Subcutaneous abdominal adipose tissue (tissue), 5 donors: ENCODE results near the gene OCA2.
"Not testable (repeated sequence)": the region's sequence is repeated elsewhere in the genome, so short reads cannot be mapped to it uniquely, and the experiment has no call there.

ENCODE experiments used
- H3K27ac ChIP-seq: one replicate; pipeline ENCODE4 v1.7.0; 2013; ENCODE audit warnings: low read depth, mild to moderate bottlenecking, inconsistent platforms, low read length, moderate library complexity
- H3K27me3 ChIP-seq, 5 donors: one replicate each; pipeline ENCODE4 v1.7.0; 2013; ENCODE audit warnings: low read length in 5 of 5, inconsistent platforms in 1 of 5; ENCODE audit not compliant: control insufficient read depth in 5 of 5, insufficient read depth in 4 of 5
- H3K36me3 ChIP-seq, 5 donors: one replicate each; pipeline ENCODE4 v1.7.0; 2013; ENCODE audit warnings: low read length in 5 of 5; ENCODE audit not compliant: control insufficient read depth in 5 of 5, insufficient read depth in 5 of 5
- H3K4me1 ChIP-seq, 5 donors: one replicate each; pipeline ENCODE4 v1.7.0; 2013; ENCODE audit warnings: low read length in 5 of 5, mild to moderate bottlenecking in 3 of 5, moderate library complexity in 1 of 5; ENCODE audit not compliant: control insufficient read depth in 5 of 5, insufficient read depth in 5 of 5
- H3K4me3 ChIP-seq, 5 donors: one replicate each; pipeline ENCODE4 v1.7.0; 2013; ENCODE audit warnings: low read length in 5 of 5, low read depth in 1 of 5
- H3K9ac ChIP-seq, 5 donors: one replicate each; pipeline ENCODE4 v1.7.0; 2013; ENCODE audit warnings: low read length in 5 of 5, mild to moderate bottlenecking in 4 of 5, moderate library complexity in 3 of 5
- H3K9me3 ChIP-seq, 5 donors: one replicate each; pipeline ENCODE4 v1.7.0; 2013; ENCODE audit warnings: low read length in 5 of 5; ENCODE audit not compliant: control insufficient read depth in 5 of 5
- donor health status: healthy.
- donor health status: healthy.
- donor health status: healthy.
- donor health status: healthy.
- donor health status: healthy.

OCA2 gene

DNA sequence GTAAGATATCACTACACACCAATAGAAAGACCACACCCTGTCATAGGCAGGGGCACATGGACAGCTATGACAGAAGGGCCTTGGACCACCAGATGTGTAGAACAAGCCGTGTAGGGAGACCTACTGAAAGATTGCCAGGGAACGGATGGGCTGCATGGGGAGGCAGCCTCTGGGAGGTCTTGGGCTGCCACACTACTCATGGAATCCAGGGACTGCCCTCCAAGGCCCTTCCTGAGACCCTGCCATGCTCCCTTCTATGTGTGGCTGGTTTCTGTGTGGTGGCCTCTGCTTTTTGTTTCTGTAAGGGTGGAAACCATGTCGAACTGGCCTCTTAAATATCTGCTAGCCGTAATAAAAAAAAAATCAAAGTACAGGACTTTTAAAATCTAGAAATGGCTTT is 86.9 kb downstream of the OCA2 start:
- no peaks in the 10 kb centered on the region for H3K4me1 ChIP-seq
- no peak overlapping the region for H3K9ac ChIP-seq

DNA sequence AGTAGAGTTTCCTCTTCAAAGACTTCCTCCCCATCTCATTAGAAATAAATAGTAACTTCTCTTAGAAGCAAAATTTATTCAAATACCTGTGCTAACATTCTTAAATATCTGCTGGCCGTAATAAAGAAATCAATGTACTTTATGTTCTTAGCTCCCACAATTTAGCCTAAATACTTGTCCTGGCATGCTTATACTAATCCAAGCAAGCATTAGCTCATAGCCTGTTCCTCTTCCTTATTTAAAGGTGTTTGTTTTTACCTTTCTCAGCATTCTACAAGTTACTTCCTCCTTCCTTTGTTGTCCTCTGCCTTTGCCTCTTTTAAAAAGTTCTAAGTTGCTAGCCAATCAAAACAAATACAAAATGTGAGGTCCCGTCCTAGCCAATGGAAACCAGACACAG is 90.9 kb downstream of the OCA2 start:
- not testable (repeated sequence) for H3K4me1 ChIP-seq, H3K9me3 ChIP-seq, H3K27ac ChIP-seq, H3K4me3 ChIP-seq, H3K36me3 ChIP-seq, H3K27me3 ChIP-seq, H3K9ac ChIP-seq

More for the DNA sequence above, 86.9 kb downstream of the OCA2 start:
- peaks cover 0 to 3% (median 0%) of the 10 kb centered on the region in 5 donors for H3K9me3 ChIP-seq
- H3K4me3 ChIP-seq, result no peak overlapping the region
- no peaks in the 10 kb centered on the region for H3K27me3 ChIP-seq
- H3K27ac ChIP-seq, result no peak overlapping the region
- H3K36me3 ChIP-seq, result no peaks in the 10 kb centered on the region

- Histone ChIP-seq H3K4me3 (no peak overlapping the region), H3K27me3 (peaks cover 0 to 4% (median 0%) of the 10 kb centered on the region in 5 donors), H3K4me1 (no peaks in the 10 kb centered on the region), H3K36me3 (no peaks in the 10 kb centered on the region), H3K9me3 (peaks cover 0 to 4% (median 0%) of the 10 kb centered on the region in 5 donors), H3K27ac (no peak overlapping the region), H3K9ac (no peak overlapping the region)
Measured at GRCh38 chr15:28006116-28006905, 92.8 kb downstream of the OCA2 start.

DNA sequence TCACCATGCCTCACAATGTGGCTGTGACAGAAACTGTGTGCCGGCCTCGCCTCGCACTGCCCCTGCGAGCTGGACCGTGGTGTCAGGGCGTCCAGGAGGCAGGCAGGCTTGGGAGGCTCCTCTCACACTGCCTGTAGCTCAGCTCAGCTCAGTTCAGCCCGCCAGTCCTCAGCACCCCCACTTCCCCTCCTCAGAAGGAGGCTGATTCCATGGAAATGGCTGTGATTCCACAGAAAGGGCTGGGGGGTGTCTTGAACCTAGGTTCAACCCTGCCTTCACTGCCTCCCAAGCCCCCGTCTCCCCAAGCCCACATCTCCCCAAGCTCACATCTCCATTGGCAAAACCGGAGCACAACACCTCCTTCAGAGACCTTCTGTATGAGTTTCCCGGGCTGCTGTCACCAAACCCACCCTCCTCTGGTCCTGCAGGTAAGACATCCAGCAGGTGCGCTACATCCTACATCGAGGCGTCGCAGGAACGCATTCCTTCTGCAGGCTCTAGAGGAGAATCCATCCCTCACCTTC is 94.0 kb downstream of the OCA2 start:
- no peak overlapping the region for H3K9ac ChIP-seq
- H3K4me1 ChIP-seq, result no peaks in the 10 kb centered on the region
- H3K9me3 ChIP-seq, result peaks cover 0 to 4% (median 0%) of the 10 kb centered on the region in 5 donors
- H3K36me3 ChIP-seq, result no peaks in the 10 kb centered on the region
- no peak overlapping the region for H3K4me3 ChIP-seq
- peaks cover 0 to 4% (median 0%) of the 10 kb centered on the region in 5 donors for H3K27me3 ChIP-seq
- H3K27ac ChIP-seq, result no peak overlapping the region

DNA sequence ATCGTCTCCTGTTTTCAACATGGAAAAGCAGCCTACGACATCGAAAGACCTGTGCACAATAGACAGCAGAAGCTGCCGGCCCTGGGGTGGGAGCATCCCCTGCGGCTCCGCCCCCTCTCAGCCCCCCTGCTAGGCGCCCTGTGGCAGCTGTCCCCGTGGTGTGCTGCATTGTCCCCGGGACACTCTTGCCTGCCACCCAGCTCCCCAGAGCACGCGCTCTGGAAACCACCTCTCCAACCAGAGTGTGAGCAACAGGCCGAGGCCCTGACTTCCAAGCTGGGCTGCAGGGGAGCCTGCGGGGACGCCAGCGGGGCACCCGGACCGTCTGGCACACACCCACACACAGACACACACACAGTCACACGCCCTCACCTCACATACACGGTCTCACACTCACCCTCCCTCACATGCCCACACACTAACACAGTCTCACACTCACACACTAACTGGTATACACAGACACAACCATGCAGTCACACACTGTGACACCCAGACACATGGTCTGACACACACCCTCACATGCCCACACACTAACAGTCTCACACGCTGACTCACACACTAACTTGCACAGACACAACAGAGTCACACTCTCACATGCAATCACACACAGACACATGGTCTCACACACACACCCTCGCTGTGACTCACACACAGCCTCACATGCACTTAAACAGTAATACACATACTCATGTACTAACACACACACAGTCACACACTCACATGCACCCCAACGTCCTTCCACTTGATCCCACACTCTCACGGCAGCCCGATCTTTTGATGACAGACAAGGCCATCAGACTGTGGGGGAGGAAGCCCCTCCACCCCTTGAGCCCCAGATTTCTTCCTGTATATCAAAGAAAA is 94.7 kb downstream of the OCA2 start:
- no peaks in the 10 kb centered on the region for H3K4me1 ChIP-seq
- H3K27ac ChIP-seq, result no peak overlapping the region
- peaks cover 0 to 4% (median 0%) of the 10 kb centered on the region in 5 donors for H3K9me3 ChIP-seq
- H3K9ac ChIP-seq, result no peak overlapping the region
- H3K27me3 ChIP-seq, result peaks cover 0 to 4% (median 0%) of the 10 kb centered on the region in 5 donors
- H3K4me3 ChIP-seq, result no peak overlapping the region
- H3K36me3 ChIP-seq, result no peaks in the 10 kb centered on the region

DNA sequence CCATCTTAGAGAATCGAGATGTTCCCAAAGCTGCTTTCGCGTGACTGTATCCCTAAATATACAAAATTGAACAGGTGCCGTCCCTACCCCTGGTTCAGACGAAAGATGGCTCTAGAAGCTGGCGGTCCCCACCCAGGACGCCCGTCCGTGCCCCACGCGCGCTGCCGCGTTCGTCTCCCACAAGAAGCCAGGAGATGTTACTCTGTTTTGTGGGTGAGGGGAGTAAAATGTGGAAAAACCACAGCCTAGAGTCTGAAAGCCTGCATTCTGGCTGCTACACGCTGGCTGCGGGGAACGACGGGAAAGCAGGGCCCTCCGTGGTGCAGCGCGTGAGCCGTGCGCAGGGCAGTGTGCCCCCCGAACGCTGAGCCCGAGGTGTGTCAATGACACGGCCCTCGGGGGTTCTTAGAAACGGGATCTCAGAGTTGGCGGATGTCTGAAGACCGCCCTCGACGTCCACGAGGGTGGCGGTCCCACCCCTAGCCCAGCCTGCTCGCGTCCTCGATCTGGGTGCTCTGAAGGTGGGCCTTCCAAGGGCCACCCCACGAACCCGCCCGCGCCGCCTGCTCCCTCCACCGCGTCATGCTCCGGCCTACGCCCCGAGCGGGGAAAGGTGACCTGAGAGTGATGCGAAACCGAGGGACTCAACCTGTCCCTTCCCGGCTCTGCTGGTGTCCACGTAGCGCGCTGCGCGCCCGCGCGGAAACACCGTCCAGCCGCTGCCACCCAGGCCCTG is 95.6 kb downstream of the OCA2 start:
- H3K4me3 ChIP-seq, result no peak overlapping the region
- H3K9ac ChIP-seq, result no peak overlapping the region
- no peak overlapping the region for H3K27ac ChIP-seq
- H3K9me3 ChIP-seq, result peaks cover 0 to 4% (median 0%) of the 10 kb centered on the region in 5 donors
- H3K36me3 ChIP-seq, result no peaks in the 10 kb centered on the region
- no peaks in the 10 kb centered on the region for H3K4me1 ChIP-seq
- peaks cover 0 to 4% (median 0%) of the 10 kb centered on the region in 5 donors for H3K27me3 ChIP-seq

- H3K27me3 ChIP-seq, result peaks cover 0 to 4% (median 0%) of the 10 kb centered on the region in 5 donors
Measured at GRCh38 chr15:28002867-28003266, 96.2 kb downstream of the OCA2 start.

DNA sequence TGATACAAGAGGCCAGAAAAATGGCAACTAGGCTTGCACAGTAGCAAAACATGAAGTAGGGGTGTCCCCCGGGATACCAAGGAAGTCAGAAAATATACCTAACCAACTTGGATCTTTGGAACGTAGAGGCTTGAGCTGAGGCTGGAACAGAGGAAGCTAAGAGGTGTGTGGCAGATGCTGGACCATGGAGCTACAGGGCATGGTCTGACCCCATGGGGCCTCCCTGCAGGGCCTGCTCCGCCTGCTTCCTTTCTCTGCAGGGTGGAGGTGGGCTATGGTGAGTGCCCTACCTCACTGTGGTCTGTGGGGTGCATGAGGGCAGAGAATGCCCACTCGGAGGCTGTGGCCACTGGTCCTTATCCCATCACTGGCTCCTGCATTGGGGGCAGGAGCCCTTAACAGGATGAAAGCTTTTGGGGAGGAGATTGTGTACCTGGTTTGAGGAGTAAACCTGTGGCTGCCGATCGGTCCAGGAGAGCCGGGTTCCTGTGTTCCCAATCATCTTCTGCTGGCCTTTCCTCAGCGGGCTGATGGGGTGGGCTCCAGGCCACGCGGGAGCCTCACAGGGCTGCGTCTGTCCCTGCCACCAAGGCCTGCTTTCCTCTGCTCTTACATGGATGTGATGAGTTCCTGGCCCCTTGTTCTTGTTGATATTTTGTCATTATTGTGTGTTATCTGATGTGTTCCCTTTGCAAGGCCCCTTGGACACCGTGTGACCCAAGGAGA is 96.8 kb downstream of the OCA2 start:
- H3K9ac ChIP-seq, result no peak overlapping the region
- no peak overlapping the region for H3K4me3 ChIP-seq
- H3K4me1 ChIP-seq, result no peaks in the 10 kb centered on the region
- no peaks in the 10 kb centered on the region for H3K36me3 ChIP-seq
- H3K9me3 ChIP-seq, result peaks cover 0 to 4% (median 0%) of the 10 kb centered on the region in 5 donors
- peaks cover 0 to 4% (median 0%) of the 10 kb centered on the region in 5 donors for H3K27me3 ChIP-seq
- no peak overlapping the region for H3K27ac ChIP-seq

More at GRCh38 chr15:28002867-28003266, 96.2 kb downstream of the OCA2 start:
- H3K9ac ChIP-seq, result no peak overlapping the region
- no peaks in the 10 kb centered on the region for H3K36me3 ChIP-seq
- no peaks in the 10 kb centered on the region for H3K4me1 ChIP-seq
- peaks cover 0 to 4% (median 0%) of the 10 kb centered on the region in 5 donors for H3K9me3 ChIP-seq
- no peak overlapping the region for H3K27ac ChIP-seq
- no peak overlapping the region for H3K4me3 ChIP-seq

DNA sequence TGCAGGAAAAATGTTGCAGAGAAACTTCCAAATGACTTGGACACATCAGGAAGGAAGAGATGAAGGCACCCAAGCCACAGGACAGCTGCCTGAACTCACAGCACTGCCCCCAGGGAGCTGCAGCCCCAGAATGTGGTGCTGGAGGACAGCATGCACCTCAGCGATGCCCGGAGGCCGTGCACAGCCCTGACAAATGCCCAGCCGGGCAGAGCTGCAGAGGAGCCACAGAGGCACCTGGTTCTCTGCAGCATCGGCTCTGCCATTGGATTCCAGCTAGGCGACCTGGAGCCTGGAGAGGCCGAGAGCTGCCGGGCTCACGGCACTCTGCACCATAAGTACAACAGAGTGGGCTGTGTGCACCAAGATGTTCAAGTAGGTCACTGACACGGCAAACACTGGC is 97.5 kb downstream of the OCA2 start:
- Histone ChIP-seq H3K9ac (no peak overlapping the region), H3K9me3 (peaks cover 0 to 4% (median 0%) of the 10 kb centered on the region in 5 donors), H3K27ac (no peak overlapping the region), H3K4me3 (no peak overlapping the region), H3K36me3 (no peaks in the 10 kb centered on the region), H3K27me3 (peaks cover 0 to 4% (median 0%) of the 10 kb centered on the region in 5 donors), H3K4me1 (no peaks in the 10 kb centered on the region)
